ENCODE measurements around the gene NAMPT. TPM values are rescaled to one million over a fixed set of nuclear protein-coding genes. Genes with fewer than 3 reads are reported as not detected.

Gene NAMPT
- total and polyA plus RNA-seq, 8 donors = 32.6 to 425 (median 41.0) TPM

GRCh38 chr7:106313456-106313901, 28.7 kb upstream of the NAMPT start:
- no peaks in the 10 kb centered on the region for H3K36me3 ChIP-seq
- ATAC-seq (peak; percentile 70), DNase-seq (no peak)
- H3K4me1 ChIP-seq = peaks cover 0 to 22% of the 10 kb centered on the region in 2 donors
- no peak for TF ChIP-seq CTCF (IDR thresholded peaks at IDR 0.05)
- H3K27ac ChIP-seq = peak overlapping the region; percentile 64 to 84
- no peak overlapping the region for H3K4me3 ChIP-seq
- no peaks in the 10 kb centered on the region for H3K27me3 ChIP-seq
- H3K9me3 ChIP-seq = no peaks in the 10 kb centered on the region
- intact Hi-C loops (cut with DNase I) = no loop called here

- Histone ChIP-seq H3K4me3 (no peak overlapping the region), H3K4me1 (peaks cover 0 to 22% of the 10 kb centered on the region in 2 donors), H3K9me3 (no peaks in the 10 kb centered on the region), H3K27ac (peak overlapping the region in 1 of 2 donors; percentile 84), H3K36me3 (no peaks in the 10 kb centered on the region), H3K27me3 (no peaks in the 10 kb centered on the region)
- intact Hi-C loops (cut with DNase I) = no loop called here
- no peak for DNase-seq
- TF ChIP-seq CTCF (IDR thresholded peaks at IDR 0.05) = no peak
- no peak for ATAC-seq
Measured at GRCh38 chr7:106312906-106313305, 28.1 kb upstream of the NAMPT start.

- DNase-seq = no peak
- Histone ChIP-seq H3K4me1 (peaks cover 0 to 22% of the 10 kb centered on the region in 2 donors), H3K9me3 (no peaks in the 10 kb centered on the region), H3K27ac (peak overlapping the region in 1 of 2 donors; percentile 84), H3K27me3 (no peaks in the 10 kb centered on the region), H3K36me3 (no peaks in the 10 kb centered on the region), H3K4me3 (no peak overlapping the region)
- TF ChIP-seq CTCF (IDR thresholded peaks at IDR 0.05) = no peak
- no peak for ATAC-seq
- intact Hi-C loops (cut with DNase I) = no loop called here
Measured at GRCh38 chr7:106312099-106312871, 27.5 kb upstream of the NAMPT start.

- DNase-seq (no peak), ATAC-seq (no peak)
- TF ChIP-seq CTCF (IDR thresholded peaks at IDR 0.05) = no peak
- Histone ChIP-seq H3K36me3 (no peaks in the 10 kb centered on the region), H3K9me3 (no peaks in the 10 kb centered on the region), H3K4me3 (no peak overlapping the region), H3K4me1 (peaks cover 0 to 15% of the 10 kb centered on the region in 2 donors), H3K27me3 (no peaks in the 10 kb centered on the region), H3K27ac (no peak overlapping the region)
- intact Hi-C loops (cut with DNase I) = no loop called here
Measured at GRCh38 chr7:106309362-106309761, 24.6 kb upstream of the NAMPT start.

GRCh38 chr7:106306256-106306655, 21.5 kb upstream of the NAMPT start:
- DNase-seq (no peak), ATAC-seq (no peak)
- Histone ChIP-seq H3K27ac (no peak overlapping the region), H3K4me1 (no peaks in the 10 kb centered on the region), H3K36me3 (no peaks in the 10 kb centered on the region), H3K9me3 (peaks cover 0 to 4% of the 10 kb centered on the region in 2 donors), H3K4me3 (no peak overlapping the region), H3K27me3 (no peaks in the 10 kb centered on the region)
- TF ChIP-seq CTCF (IDR thresholded peaks at IDR 0.05) = no peak
- intact Hi-C loops (cut with DNase I) = no loop called here

Data from left lung (tissue), 10 donors.